CD4-positive, alpha-beta T cell (primary cell): ENCODE data around the gene LARP7. TPM values are rescaled to one million over a fixed set of nuclear protein-coding genes. Genes with fewer than 3 reads are reported as not detected.

Source experiments
- ATAC-seq: fragments of 200-7000 bp; cut with Tn5 transposase; one replicate; pipeline ENCODE4 v1.10.0; 2022; ENCODE audit warnings: mild to moderate bottlenecking; ENCODE audit not compliant: poor library complexity
- CTCF ChIA-PET: fragments of 350-600 bp; sonication (Branson Sonifier 250); formaldehyde crosslinking; loops from one replicate; lab custom pipeline; 2021; ENCODE audit warnings: antibody characterized with exemption, inconsistent platforms; lab: Charles Lee
- POLR2A ChIA-PET: fragments of 350-600 bp; sonication (Branson Sonifier 250); formaldehyde crosslinking; loops from one replicate; lab custom pipeline; 2021; ENCODE audit warnings: antibody characterized with exemption, inconsistent platforms; lab: Charles Lee
- DNase-seq, 14 experiments: peaks; one replicate each; pipeline ENCODE4 v3.0.0-alpha.2; 2013 to 2020; ENCODE audit warnings: mixed read lengths in 2 of 14
- H3K27ac ChIP-seq, 2 donors: one replicate each; pipeline versions ENCODE4 v1.5.1 to v1.7.0; 2013; ENCODE audit warnings: low read length in 2 of 2, low read depth in 1 of 2, mild to moderate bottlenecking in 1 of 2
- H3K27me3 ChIP-seq, 2 experiments: 1 replicate in 1 of 2; 2 replicates in 1 of 2; pipeline versions ENCODE4 v1.6.1 to v1.7.0; 2013; ENCODE audit warnings: low read length in 2 of 2, control low read depth in 1 of 2, mild to moderate bottlenecking in 1 of 2, moderate library complexity in 1 of 2; ENCODE audit not compliant: insufficient read depth in 2 of 2, control insufficient read depth in 1 of 2
- H3K36me3 ChIP-seq: one replicate; pipeline ENCODE4 v1.6.1; 2013; ENCODE audit warnings: low read length, control low read depth; ENCODE audit not compliant: insufficient read depth
- H3K4me1 ChIP-seq: one replicate; pipeline ENCODE4 v1.6.1; 2013; ENCODE audit warnings: low read length, control low read depth; ENCODE audit not compliant: insufficient read depth
- H3K4me3 ChIP-seq: one replicate; pipeline ENCODE4 v1.5.1; 2013; ENCODE audit warnings: mild to moderate bottlenecking, low read length, moderate library complexity
- H3K9me3 ChIP-seq, 2 experiments: 1 replicate in 1 of 2; 2 replicates in 1 of 2; pipeline versions ENCODE4 v1.6.1 to v1.7.0; 2013; ENCODE audit warnings: low read length in 2 of 2, mild to moderate bottlenecking in 2 of 2, control low read depth in 1 of 2, moderate library complexity in 1 of 2; ENCODE audit not compliant: control insufficient read depth in 1 of 2, insufficient read depth in 1 of 2
- H3K27ac Mint-ChIP-seq: one replicate; pipeline ENCODE4 v1.8.0; 2020; ENCODE audit warnings: mixed read lengths
- H3K27me3 Mint-ChIP-seq: one replicate; pipeline ENCODE4 v1.8.0; 2021; ENCODE audit warnings: mixed read lengths
- H3K36me3 Mint-ChIP-seq: one replicate; pipeline ENCODE4 v1.8.0; 2021; ENCODE audit warnings: low read depth, mixed read lengths
- H3K4me1 Mint-ChIP-seq: one replicate; pipeline ENCODE4 v1.8.0; 2021; ENCODE audit warnings: low read depth, mixed read lengths
- H3K4me3 Mint-ChIP-seq: one replicate; pipeline ENCODE4 v1.8.0; 2020; ENCODE audit warnings: mild to moderate bottlenecking, mixed read lengths
- H3K9me3 Mint-ChIP-seq: one replicate; pipeline ENCODE4 v1.8.0; 2020; ENCODE audit warnings: mixed read lengths
- intact Hi-C, 2 experiments: fragments of 100-400 bp; cut with DNase I in 1 of 2; cut with micrococcal nuclease in 1 of 2; formaldehyde crosslinking; loops; one replicate each; pipeline versions ENCODE4 v1.15.1 to v1.9.0; 2023 to 2025; cut with DNase I, micrococcal nuclease
- total RNA-seq, 174 experiments: library from RNA in 2 of 174; stranded (reverse) in 2 of 174; gene quantifications; one replicate each; pipeline ENCODE4 v1.2.3 and lab custom pipeline; 2021 to 2026
- TF ChIP-seq, protein P1 (sequence below): fragments of 200-600 bp; IDR thresholded peaks from one replicate; pipeline ENCODE4 v1.8.0; 2022; ENCODE audit warnings: antibody characterized with exemption, mild to moderate bottlenecking

LARP7 gene
- total RNA-seq, 2 experiments from 2014 or later: 42.9 to 43.5 TPM

DNA sequence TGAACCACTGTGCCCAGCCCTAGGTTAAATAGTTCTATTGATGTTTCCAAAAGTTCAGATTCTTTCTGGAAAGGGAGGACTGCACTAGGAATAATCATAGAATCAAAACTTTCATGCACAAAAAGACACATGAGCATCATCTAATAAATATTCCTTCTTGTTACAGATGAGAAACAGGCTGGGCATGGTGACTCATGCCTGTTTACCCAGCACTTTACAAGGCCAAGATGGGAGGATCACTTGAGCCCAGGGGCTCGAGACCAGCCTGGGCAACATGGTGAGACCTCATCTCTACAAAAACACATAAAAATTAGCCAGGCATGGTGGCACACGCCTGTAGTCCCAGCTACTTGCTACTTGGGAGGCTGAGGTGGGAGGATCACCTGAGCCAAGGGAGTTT lies 27.7 kb downstream of the LARP7 start:
- no peak overlapping the region for H3K27ac ChIP-seq
- no peak overlapping the region for H3K27ac Mint-ChIP-seq
- CTCF ChIA-PET: no interaction called here
- POLR2A ChIA-PET: no interaction called here
- H3K4me3 ChIP-seq: no peak overlapping the region
- no peaks in the 10 kb centered on the region for H3K27me3 Mint-ChIP-seq
- H3K4me3 Mint-ChIP-seq: no peak overlapping the region
- H3K4me1 Mint-ChIP-seq: no peaks in the 10 kb centered on the region
- no peaks in the 10 kb centered on the region for H3K36me3 ChIP-seq
- no peak for ATAC-seq
- H3K9me3 Mint-ChIP-seq: no peaks in the 10 kb centered on the region
- intact Hi-C loops: no loop called here
- no peaks in the 10 kb centered on the region for H3K9me3 ChIP-seq
- no peaks in the 10 kb centered on the region for H3K4me1 ChIP-seq
- no peak for DNase-seq
- H3K36me3 Mint-ChIP-seq: peaks cover 4% of the 10 kb centered on the region
- no peaks in the 10 kb centered on the region for H3K27me3 ChIP-seq
- TF ChIP-seq, protein P1, sequence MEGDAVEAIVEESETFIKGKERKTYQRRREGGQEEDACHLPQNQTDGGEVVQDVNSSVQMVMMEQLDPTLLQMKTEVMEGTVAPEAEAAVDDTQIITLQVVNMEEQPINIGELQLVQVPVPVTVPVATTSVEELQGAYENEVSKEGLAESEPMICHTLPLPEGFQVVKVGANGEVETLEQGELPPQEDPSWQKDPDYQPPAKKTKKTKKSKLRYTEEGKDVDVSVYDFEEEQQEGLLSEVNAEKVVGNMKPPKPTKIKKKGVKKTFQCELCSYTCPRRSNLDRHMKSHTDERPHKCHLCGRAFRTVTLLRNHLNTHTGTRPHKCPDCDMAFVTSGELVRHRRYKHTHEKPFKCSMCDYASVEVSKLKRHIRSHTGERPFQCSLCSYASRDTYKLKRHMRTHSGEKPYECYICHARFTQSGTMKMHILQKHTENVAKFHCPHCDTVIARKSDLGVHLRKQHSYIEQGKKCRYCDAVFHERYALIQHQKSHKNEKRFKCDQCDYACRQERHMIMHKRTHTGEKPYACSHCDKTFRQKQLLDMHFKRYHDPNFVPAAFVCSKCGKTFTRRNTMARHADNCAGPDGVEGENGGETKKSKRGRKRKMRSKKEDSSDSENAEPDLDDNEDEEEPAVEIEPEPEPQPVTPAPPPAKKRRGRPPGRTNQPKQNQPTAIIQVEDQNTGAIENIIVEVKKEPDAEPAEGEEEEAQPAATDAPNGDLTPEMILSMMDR: no peak

DNA sequence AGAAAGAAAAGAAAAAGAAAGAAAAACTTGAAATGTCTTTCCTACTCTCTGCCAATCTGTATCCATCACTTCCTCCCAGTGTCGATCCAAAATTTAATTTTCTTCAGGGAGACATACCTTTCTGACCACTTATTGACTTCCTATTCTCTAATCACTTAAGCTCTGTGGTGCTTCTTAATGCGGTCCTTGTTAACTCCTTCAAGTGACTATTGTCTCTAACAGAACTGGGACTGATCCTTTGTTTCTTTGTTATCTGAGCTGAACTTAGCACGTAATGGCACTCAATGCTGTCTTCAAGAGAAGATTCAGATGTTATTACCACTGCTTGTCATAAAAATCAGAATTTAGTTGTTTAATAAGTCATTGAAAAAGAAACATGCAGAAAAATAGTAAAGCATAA lies 31.2 kb downstream of the LARP7 start:
- no peak overlapping the region for H3K4me3 Mint-ChIP-seq
- Histone ChIP-seq H3K27me3 (no peaks in the 10 kb centered on the region), H3K4me3 (no peak overlapping the region), H3K9me3 (no peaks in the 10 kb centered on the region), H3K27ac (no peak overlapping the region), H3K4me1 (no peaks in the 10 kb centered on the region), H3K36me3 (no peaks in the 10 kb centered on the region)
- ChIA-PET CTCF (no interaction called here), POLR2A (no interaction called here)
- no peaks in the 10 kb centered on the region for H3K36me3 Mint-ChIP-seq
- ATAC-seq (no peak), DNase-seq (no peak)
- intact Hi-C loops: no loop called here
- H3K27me3 Mint-ChIP-seq: no peaks in the 10 kb centered on the region
- TF ChIP-seq, protein P1: no peak
- no peaks in the 10 kb centered on the region for H3K9me3 Mint-ChIP-seq
- H3K4me1 Mint-ChIP-seq: no peaks in the 10 kb centered on the region
- H3K27ac Mint-ChIP-seq: no peak overlapping the region

DNA sequence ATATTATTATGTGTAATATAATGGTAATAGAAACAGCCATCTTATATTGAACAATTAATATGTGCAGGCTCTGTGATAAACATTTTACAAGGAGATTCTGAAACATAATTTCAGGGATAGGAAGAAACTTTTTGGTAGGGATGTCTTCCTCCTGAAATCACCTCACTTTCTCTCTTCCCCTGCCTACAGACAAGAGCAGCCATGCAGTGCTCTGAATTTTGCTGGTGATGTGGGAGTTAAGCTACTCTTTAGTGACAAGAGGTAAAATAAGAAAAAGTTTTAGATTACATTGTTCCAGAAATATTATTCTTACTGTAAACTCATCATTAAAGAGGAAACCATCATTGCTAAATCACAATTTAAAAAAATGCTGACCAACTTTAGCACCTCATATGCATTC lies 36.1 kb downstream of the LARP7 start:
- H3K4me3 ChIP-seq: no peak overlapping the region
- H3K27me3 ChIP-seq: no peaks in the 10 kb centered on the region
- H3K27ac ChIP-seq: no peak overlapping the region
- H3K9me3 ChIP-seq: no peaks in the 10 kb centered on the region
- Mint-ChIP-seq H3K36me3 (no peaks in the 10 kb centered on the region), H3K27ac (no peak overlapping the region), H3K4me3 (no peak overlapping the region), H3K9me3 (no peaks in the 10 kb centered on the region), H3K27me3 (no peaks in the 10 kb centered on the region), H3K4me1 (no peaks in the 10 kb centered on the region)
- DNase-seq (no peak), ATAC-seq (no peak)
- CTCF ChIA-PET: no interaction called here
- TF ChIP-seq, protein P1: no peak
- POLR2A ChIA-PET: no interaction called here
- no peaks in the 10 kb centered on the region for H3K36me3 ChIP-seq
- H3K4me1 ChIP-seq: no peaks in the 10 kb centered on the region
- intact Hi-C loops: no loop called here
